HepG2 (cell line): Measurements from ENCODE around the gene MKNK1. TPM values are rescaled to one million over a fixed set of nuclear protein-coding genes. Genes with fewer than 3 reads are reported as not detected.

Experiments
- ATF7-NPFF ChIP-seq: sonication (generic); formaldehyde crosslinking; IDR thresholded peaks from 2 replicates; pipeline ENCODE4 v1.8.1; 2023; ENCODE audit warnings: mild to moderate bottlenecking, low read depth, missing genetic modification reagents, moderate library complexity
- FOSL1 ChIP-seq: sonication (generic); formaldehyde crosslinking; IDR thresholded peaks from 2 replicates; pipeline ENCODE4 v1.9.0; 2021; ENCODE audit warnings: missing genetic modification reagents, borderline replicate concordance
- PRDM10 ChIP-seq: sonication (generic); formaldehyde crosslinking; IDR thresholded peaks from 2 replicates; pipeline ENCODE4 v1.4.0; 2020; ENCODE audit warnings: low read depth, missing genetic modification reagents
- RAD51 ChIP-seq: fragments of 450-650 bp; IDR thresholded peaks from 2 replicates; pipeline ENCODE4 v1.6.1; 2016; ENCODE audit warnings: borderline replicate concordance
- TCF12 ChIP-seq, 2 experiments: fragments of 450-650 bp in 1 of 2; sonication (generic) in 1 of 2; formaldehyde crosslinking in 1 of 2; IDR thresholded peaks; 2 replicates each; pipeline versions ENCODE4 v1.6.1 to v1.8.0; 2017 to 2022; ENCODE audit warnings: antibody characterized with exemption in 1 of 2, mild to moderate bottlenecking in 1 of 2, missing genetic modification reagents in 1 of 2, moderate library complexity in 1 of 2
- ZBTB40 ChIP-seq, 2 experiments: fragments of 450-650 bp in 1 of 2; sonication (generic) in 1 of 2; formaldehyde crosslinking in 1 of 2; IDR thresholded peaks; 2 replicates each; pipeline versions ENCODE4 v1.6.1 to v1.8.0; 2016 to 2022; ENCODE audit warnings: antibody characterized with exemption in 1 of 2, mild to moderate bottlenecking in 1 of 2, missing genetic modification reagents in 1 of 2
- ZFAT ChIP-seq: sonication (generic); formaldehyde crosslinking; conservative IDR thresholded peaks from 2 replicates; pipeline ENCODE4 v1.8.1; 2023; ENCODE audit warnings: missing genetic modification reagents, inconsistent platforms
- ZMAT3 ChIP-seq: sonication (generic); formaldehyde crosslinking; conservative IDR thresholded peaks from 2 replicates; pipeline ENCODE4 v1.7.0; 2021; ENCODE audit warnings: missing genetic modification reagents
- ZNF441 ChIP-seq: sonication (generic); formaldehyde crosslinking; IDR thresholded peaks from 2 replicates; pipeline ENCODE4 v1.7.0; 2021; ENCODE audit warnings: missing genetic modification reagents, borderline replicate concordance
- polyA plus RNA-seq, 8 experiments: library from polyadenylated mRNA; depleted of rRNA in 3 of 8; stranded (reverse) in 7 of 8; unstranded in 1 of 8; fragments of >200 nt; fragmentation: Illumina TruSeq in 4 of 8; extraction: Trizol in 4 of 8; gene quantifications; 2 replicates each; pipeline versions ENCODE4 v1.2.1 to v1.2.3, GENCODE V29; 2011 to 2016; ENCODE audit warnings: low read depth in 4 of 8, missing spikeins in 1 of 8, mixed read lengths in 1 of 8; ENCODE audit not compliant: insufficient read depth in 1 of 8
- total RNA-seq, 5 experiments: library from RNA; depleted of rRNA; stranded (reverse); fragments of >200 nt; fragmentation: Illumina TruSeq; extraction: Trizol; gene quantifications; 2 replicates each; pipeline ENCODE4 v1.2.3, GENCODE V29; 2016; ENCODE audit warnings: low read depth in 1 of 5
- TF ChIP-seq, protein P1 (sequence below): sonication (generic); formaldehyde crosslinking; IDR thresholded peaks from 2 replicates; pipeline ENCODE4 v1.5.1; 2020; ENCODE audit warnings: mild to moderate bottlenecking, missing genetic modification reagents, moderate library complexity

MKNK1 gene
- total and polyA plus RNA-seq, 2 of the 13 experiments (the other 11 are each of a cell fraction or from before 2014, with no cell fraction given), result 18.5 to 24.1 TPM

GRCh38 chr1:46616277-46617107 lies 12.4 kb upstream of the MKNK1 start, which contains the start of gene MOB3C (continued):
- TF ChIP-seq ZBTB40 (IDR thresholded peaks at IDR 0.05) (no peak), ZBTB40 (CRISPR knock-in tag; IDR thresholded peaks at IDR 0.05) (no peak), RAD51 (no peak), ZFAT (CRISPR knock-in tag) (no peak), FOSL1 (no peak), TCF12 (IDR thresholded peaks at IDR 0.05) (no peak), TCF12 (CRISPR knock-in tag; IDR thresholded peaks at IDR 0.05) (no peak), PRDM10 (CRISPR knock-in tag) (no peak), ATF7-NPFF (CRISPR knock-in tag) (no peak; the same call in 1 of the 2 replicates), ZMAT3 (no peak), ZNF441 (peak; percentile 53; the same call in 1 of the 2 replicates)
- TF ChIP-seq, protein P1, sequence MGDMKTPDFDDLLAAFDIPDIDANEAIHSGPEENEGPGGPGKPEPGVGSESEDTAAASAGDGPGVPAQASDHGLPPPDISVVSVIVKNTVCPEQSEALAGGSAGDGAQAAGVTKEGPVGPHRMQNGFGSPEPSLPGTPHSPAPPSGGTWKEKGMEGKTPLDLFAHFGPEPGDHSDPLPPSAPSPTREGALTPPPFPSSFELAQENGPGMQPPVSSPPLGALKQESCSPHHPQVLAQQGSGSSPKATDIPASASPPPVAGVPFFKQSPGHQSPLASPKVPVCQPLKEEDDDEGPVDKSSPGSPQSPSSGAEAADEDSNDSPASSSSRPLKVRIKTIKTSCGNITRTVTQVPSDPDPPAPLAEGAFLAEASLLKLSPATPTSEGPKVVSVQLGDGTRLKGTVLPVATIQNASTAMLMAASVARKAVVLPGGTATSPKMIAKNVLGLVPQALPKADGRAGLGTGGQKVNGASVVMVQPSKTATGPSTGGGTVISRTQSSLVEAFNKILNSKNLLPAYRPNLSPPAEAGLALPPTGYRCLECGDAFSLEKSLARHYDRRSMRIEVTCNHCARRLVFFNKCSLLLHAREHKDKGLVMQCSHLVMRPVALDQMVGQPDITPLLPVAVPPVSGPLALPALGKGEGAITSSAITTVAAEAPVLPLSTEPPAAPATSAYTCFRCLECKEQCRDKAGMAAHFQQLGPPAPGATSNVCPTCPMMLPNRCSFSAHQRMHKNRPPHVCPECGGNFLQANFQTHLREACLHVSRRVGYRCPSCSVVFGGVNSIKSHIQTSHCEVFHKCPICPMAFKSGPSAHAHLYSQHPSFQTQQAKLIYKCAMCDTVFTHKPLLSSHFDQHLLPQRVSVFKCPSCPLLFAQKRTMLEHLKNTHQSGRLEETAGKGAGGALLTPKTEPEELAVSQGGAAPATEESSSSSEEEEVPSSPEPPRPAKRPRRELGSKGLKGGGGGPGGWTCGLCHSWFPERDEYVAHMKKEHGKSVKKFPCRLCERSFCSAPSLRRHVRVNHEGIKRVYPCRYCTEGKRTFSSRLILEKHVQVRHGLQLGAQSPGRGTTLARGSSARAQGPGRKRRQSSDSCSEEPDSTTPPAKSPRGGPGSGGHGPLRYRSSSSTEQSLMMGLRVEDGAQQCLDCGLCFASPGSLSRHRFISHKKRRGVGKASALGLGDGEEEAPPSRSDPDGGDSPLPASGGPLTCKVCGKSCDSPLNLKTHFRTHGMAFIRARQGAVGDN (CRISPR knock-in tag), result peak; percentile 84
